Measurements from ENCODE around the gene CXorf38.

Gene CXorf38

GRCh38 chrX:40579900-40580536 is 67.3 kb downstream of the CXorf38 start:
- TF ChIP-seq CTCF (IDR thresholded peaks at IDR 0.05; ENCODE audit: insufficient read depth, low read length) (no peak), GABPA (IDR thresholded peaks at IDR 0.05; ENCODE audit: low read depth) (no peak), SPI1 (IDR thresholded peaks at IDR 0.05; ENCODE audit: borderline replicate concordance, low read depth) (no peak), POLR2AphosphoS5 (IDR thresholded peaks at IDR 0.05; ENCODE audit: low read depth) (no peak)
- TF ChIP-seq, protein P1, sequence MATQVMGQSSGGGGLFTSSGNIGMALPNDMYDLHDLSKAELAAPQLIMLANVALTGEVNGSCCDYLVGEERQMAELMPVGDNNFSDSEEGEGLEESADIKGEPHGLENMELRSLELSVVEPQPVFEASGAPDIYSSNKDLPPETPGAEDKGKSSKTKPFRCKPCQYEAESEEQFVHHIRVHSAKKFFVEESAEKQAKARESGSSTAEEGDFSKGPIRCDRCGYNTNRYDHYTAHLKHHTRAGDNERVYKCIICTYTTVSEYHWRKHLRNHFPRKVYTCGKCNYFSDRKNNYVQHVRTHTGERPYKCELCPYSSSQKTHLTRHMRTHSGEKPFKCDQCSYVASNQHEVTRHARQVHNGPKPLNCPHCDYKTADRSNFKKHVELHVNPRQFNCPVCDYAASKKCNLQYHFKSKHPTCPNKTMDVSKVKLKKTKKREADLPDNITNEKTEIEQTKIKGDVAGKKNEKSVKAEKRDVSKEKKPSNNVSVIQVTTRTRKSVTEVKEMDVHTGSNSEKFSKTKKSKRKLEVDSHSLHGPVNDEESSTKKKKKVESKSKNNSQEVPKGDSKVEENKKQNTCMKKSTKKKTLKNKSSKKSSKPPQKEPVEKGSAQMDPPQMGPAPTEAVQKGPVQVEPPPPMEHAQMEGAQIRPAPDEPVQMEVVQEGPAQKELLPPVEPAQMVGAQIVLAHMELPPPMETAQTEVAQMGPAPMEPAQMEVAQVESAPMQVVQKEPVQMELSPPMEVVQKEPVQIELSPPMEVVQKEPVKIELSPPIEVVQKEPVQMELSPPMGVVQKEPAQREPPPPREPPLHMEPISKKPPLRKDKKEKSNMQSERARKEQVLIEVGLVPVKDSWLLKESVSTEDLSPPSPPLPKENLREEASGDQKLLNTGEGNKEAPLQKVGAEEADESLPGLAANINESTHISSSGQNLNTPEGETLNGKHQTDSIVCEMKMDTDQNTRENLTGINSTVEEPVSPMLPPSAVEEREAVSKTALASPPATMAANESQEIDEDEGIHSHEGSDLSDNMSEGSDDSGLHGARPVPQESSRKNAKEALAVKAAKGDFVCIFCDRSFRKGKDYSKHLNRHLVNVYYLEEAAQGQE (IDR thresholded peaks at IDR 0.05; ENCODE audit: insufficient replicate concordance, low read depth), result no peak
- peak overlapping the region; percentile 56 for H3K4me3 ChIP-seq (replicated peaks; ENCODE audit: insufficient read depth, low read length)
- H3K27ac ChIP-seq (replicated peaks), result peak overlapping the region; percentile 65
- peak in 1 of 2 experiments; percentile 5 for DNase-seq (ENCODE audit: low read depth in 1 of 2, low spot score in 1 of 2)
- H3K27me3 ChIP-seq (ENCODE audit: insufficient read depth, poor library complexity, severe bottlenecking), result no peaks in the 10 kb centered on the region

- H3K4me3 ChIP-seq (replicated peaks; ENCODE audit: insufficient read depth, low read length), result no peak overlapping the region
- no peaks in the 10 kb centered on the region for H3K27me3 ChIP-seq (ENCODE audit: insufficient read depth, poor library complexity, severe bottlenecking)
- peak in 1 of 2 experiments; percentile 31 for DNase-seq (ENCODE audit: low read depth in 1 of 2, low spot score in 1 of 2)
- H3K27ac ChIP-seq (replicated peaks), result peak overlapping the region; percentile 65
- TF ChIP-seq SPI1 (IDR thresholded peaks at IDR 0.05; ENCODE audit: borderline replicate concordance, low read depth) (peak; percentile 62; the same call in 1 of the 2 replicates), POLR2AphosphoS5 (IDR thresholded peaks at IDR 0.05; ENCODE audit: low read depth) (no peak)
Observed at GRCh38 chrX:40579141-40579540, 68.2 kb downstream of the CXorf38 start.

DNA sequence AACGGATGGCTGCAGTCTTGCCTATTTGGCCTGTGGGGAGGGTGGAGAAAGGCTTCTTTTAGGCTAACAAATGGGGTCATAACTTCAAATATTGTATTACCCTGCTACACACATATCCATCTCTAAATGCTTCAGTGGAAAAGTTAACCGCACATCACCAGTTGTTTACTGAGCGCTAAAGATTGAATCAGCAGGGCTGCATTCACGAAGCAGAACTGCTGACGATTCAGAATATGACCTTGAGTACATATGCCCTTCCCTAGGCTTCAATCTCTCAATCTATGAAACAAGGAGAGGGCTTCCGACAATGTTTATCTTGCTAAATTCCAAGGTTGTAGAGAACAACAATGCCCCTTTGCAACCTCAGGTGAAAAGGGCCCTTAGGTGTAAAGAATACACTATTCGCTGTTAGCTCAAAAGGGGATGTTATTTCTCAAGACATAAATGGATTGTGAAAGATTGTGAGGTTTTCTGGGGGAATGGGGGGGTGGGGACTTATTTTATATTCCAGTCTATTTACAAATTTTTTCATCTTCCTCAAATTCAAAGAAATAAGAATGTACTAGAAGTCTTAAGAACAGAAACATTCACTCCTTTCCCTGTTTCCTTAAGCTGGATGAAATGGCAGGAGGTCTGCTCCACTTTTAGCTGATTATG is 69.2 kb downstream of the CXorf38 start:
- H3K27me3 ChIP-seq (ENCODE audit: insufficient read depth, poor library complexity, severe bottlenecking), result no peaks in the 10 kb centered on the region
- no peak overlapping the region for H3K4me3 ChIP-seq (replicated peaks; ENCODE audit: insufficient read depth, low read length)
- DNase-seq (ENCODE audit: low read depth in 1 of 2, low spot score in 1 of 2), result peak in 1 of 2 experiments; percentile 22
- TF ChIP-seq GABPA (IDR thresholded peaks at IDR 0.05; ENCODE audit: low read depth) (no peak), CTCF (IDR thresholded peaks at IDR 0.05; ENCODE audit: insufficient read depth, low read length) (no peak), POLR2AphosphoS5 (IDR thresholded peaks at IDR 0.05; ENCODE audit: low read depth) (no peak), SPI1 (IDR thresholded peaks at IDR 0.05; ENCODE audit: borderline replicate concordance, low read depth) (no peak)
- TF ChIP-seq, protein P1 (IDR thresholded peaks at IDR 0.05; ENCODE audit: insufficient replicate concordance, low read depth), result no peak
- peak overlapping the region; percentile 65 for H3K27ac ChIP-seq (replicated peaks)

All from HL-60 (cell line).